ENCODE results near the gene MAN2A2. TPM values are rescaled to one million over a fixed set of nuclear protein-coding genes. Genes with fewer than 3 reads are reported as not detected.
"Not testable (repeated sequence)": the region's sequence is repeated elsewhere in the genome, so short reads cannot be mapped to it uniquely, and the experiment has no call there.

Gene MAN2A2
- total RNA-seq, 1 donor from 2014 or later = 133 TPM

GRCh38 chr15:90918034-90918788 lies 15.1 kb downstream of the MAN2A2 start:
- Mint-ChIP-seq H3K27me3 (no peaks in the 10 kb centered on the region), H3K4me3 (no peak overlapping the region), H3K36me3 (ENCODE audit: low read depth) (peaks cover 80% of the 10 kb centered on the region), H3K9me3 (no peaks in the 10 kb centered on the region), H3K27ac (no peak overlapping the region), H3K4me1 (peaks cover 10% of the 10 kb centered on the region)
- ATAC-seq (ENCODE audit: low read depth) = no peak
- intact Hi-C loops (cut with micrococcal nuclease) = no loop called here
- no peak for DNase-seq
- CTCF ChIA-PET = interaction anchor here (1.2 kb wide), 1 partner anchor 13 kb away, joined by 3 read pairs; no protein-coding TSS in a partner anchor
- TF ChIP-seq CTCF (IDR thresholded peaks at IDR 0.05) = no peak
- POLR2A ChIA-PET = interaction anchor here (0.6 to 1.0 kb wide), 3 partner anchors 9 to 15 kb away, joined by 3 to 4 read pairs (median 3); partner anchors contain the start of gene MAN2A2

DNA sequence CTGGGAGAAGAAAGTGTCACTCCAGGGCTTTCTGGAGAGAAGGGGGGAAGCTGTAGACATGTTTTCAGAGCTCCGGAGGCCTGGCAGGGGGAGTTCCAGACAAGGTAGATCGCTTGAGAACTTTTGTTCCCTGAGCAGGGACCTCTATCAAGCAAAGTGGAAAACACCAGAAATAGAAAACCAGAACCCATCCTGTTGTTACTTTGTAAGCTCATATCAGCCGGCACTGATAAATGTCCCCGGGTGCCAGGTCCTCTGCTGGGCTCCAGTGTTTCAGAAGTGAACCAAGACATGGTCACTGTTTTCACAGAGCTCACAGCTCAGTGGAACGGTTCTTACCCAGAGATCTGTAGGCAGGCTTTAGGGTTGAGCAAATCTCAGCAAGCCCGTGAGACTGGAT lies 15.7 kb downstream of the MAN2A2 start:
- Mint-ChIP-seq H3K27me3 (no peaks in the 10 kb centered on the region), H3K9me3 (no peaks in the 10 kb centered on the region), H3K36me3 (ENCODE audit: low read depth) (peaks cover 74% of the 10 kb centered on the region), H3K4me3 (no peak overlapping the region), H3K4me1 (peaks cover 10% of the 10 kb centered on the region), H3K27ac (no peak overlapping the region)
- DNase-seq = no peak
- ChIA-PET POLR2A (interaction anchor here (1.0 kb wide), 1 partner anchor 16 kb away, joined by 4 read pairs; the partner anchor contains the start of gene MAN2A2), CTCF (no interaction called here)
- no peak for ATAC-seq (ENCODE audit: low read depth)
- intact Hi-C loops (cut with micrococcal nuclease) = no loop called here
- TF ChIP-seq CTCF (IDR thresholded peaks at IDR 0.05) = no peak

GRCh38 chr15:90921887-90922286 lies 18.8 kb downstream of the MAN2A2 start:
- Mint-ChIP-seq H3K27me3 (no peaks in the 10 kb centered on the region), H3K36me3 (ENCODE audit: low read depth) (peaks cover 45% of the 10 kb centered on the region), H3K27ac (no peak overlapping the region), H3K9me3 (no peaks in the 10 kb centered on the region), H3K4me1 (peaks cover 7% of the 10 kb centered on the region), H3K4me3 (no peak overlapping the region)
- ChIA-PET CTCF (interaction anchor here (1.9 kb wide), 1 partner anchor 11 kb away, joined by 12 read pairs; the partner anchor contains the start of gene HDDC3), POLR2A (interaction anchor here (0.6 to 1.2 kb wide), 4 partner anchors 13 to 175 kb away, joined by 3 to 6 read pairs (median 4); partner anchors contain the start of genes MAN2A2 and UNC45A)
- DNase-seq = no peak
- no peak for TF ChIP-seq CTCF (IDR thresholded peaks at IDR 0.05)
- intact Hi-C loops (cut with micrococcal nuclease) = no loop called here
- no peak for ATAC-seq (ENCODE audit: low read depth)

GRCh38 chr15:90922712-90923322 lies 19.7 kb downstream of the MAN2A2 start:
- H3K9me3 Mint-ChIP-seq; H3K27ac Mint-ChIP-seq; H3K4me1 Mint-ChIP-seq; intact Hi-C loops (cut with micrococcal nuclease); ATAC-seq (ENCODE audit: low read depth); H3K27me3 Mint-ChIP-seq; H3K4me3 Mint-ChIP-seq; DNase-seq: not testable (repeated sequence)
- CTCF ChIA-PET = interaction anchor here (1.9 kb wide), 1 partner anchor 10 kb away, joined by 12 read pairs; the partner anchor contains the start of gene HDDC3
- H3K36me3 Mint-ChIP-seq (ENCODE audit: low read depth) = peaks cover 37% of the 10 kb centered on the region
- POLR2A ChIA-PET = interaction anchor here (0.6 to 2.1 kb wide), 3 partner anchors 9 to 176 kb away, joined by 3 to 8 read pairs (median 5); partner anchors contain the start of gene HDDC3

GRCh38 chr15:90924375-90924774 lies 21.3 kb downstream of the MAN2A2 start:
- H3K4me1 Mint-ChIP-seq = peaks cover 12% of the 10 kb centered on the region
- peak; percentile 83 for ATAC-seq (ENCODE audit: low read depth)
- ChIA-PET CTCF (no interaction called here), POLR2A (interaction anchor here (1.8 to 2.1 kb wide), 2 partner anchors 8 to 21 kb away, joined by 7 to 8 read pairs; partner anchors contain the start of genes HDDC3 and MAN2A2)
- no peaks in the 10 kb centered on the region for H3K9me3 Mint-ChIP-seq
- DNase-seq = no peak
- intact Hi-C loops (cut with micrococcal nuclease) = no loop called here
- H3K27me3 Mint-ChIP-seq = no peaks in the 10 kb centered on the region
- H3K36me3 Mint-ChIP-seq (ENCODE audit: low read depth) = peaks cover 23% of the 10 kb centered on the region
- peak overlapping the region; percentile 30 for H3K27ac Mint-ChIP-seq
- H3K4me3 Mint-ChIP-seq = no peak overlapping the region
- TF ChIP-seq CTCF (IDR thresholded peaks at IDR 0.05) = no peak

DNA sequence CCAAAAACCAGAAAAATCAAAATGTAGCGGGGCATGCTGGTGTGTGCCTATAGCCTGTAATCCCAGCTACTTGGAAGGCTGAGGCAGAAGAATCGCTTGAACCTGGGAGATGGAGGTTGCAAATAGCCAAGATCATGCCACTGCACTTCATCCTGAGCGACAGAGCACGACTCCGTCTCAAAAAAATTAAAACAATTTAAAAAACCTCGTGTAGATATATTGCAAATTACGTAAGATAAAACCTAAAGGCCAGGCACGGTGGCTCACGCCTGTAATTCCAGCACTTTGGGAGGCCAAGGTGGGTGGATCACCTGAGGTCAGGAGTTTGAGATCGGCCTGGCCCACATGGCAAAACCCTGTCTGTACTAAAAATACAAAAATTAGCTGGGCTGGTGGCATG lies 23.7 kb downstream of the MAN2A2 start:
- CTCF ChIA-PET; H3K27me3 Mint-ChIP-seq; H3K9me3 Mint-ChIP-seq; H3K27ac Mint-ChIP-seq; ATAC-seq (ENCODE audit: low read depth); DNase-seq; intact Hi-C loops (cut with micrococcal nuclease); H3K4me3 Mint-ChIP-seq; H3K36me3 Mint-ChIP-seq (ENCODE audit: low read depth): not testable (repeated sequence)
- POLR2A ChIA-PET = interaction anchor here (1.0 to 1.2 kb wide), 2 partner anchors 8 to 24 kb away, joined by 3 read pairs; partner anchors contain the start of genes MAN2A2 and UNC45A
- peaks cover 34% of the 10 kb centered on the region for H3K4me1 Mint-ChIP-seq

DNA sequence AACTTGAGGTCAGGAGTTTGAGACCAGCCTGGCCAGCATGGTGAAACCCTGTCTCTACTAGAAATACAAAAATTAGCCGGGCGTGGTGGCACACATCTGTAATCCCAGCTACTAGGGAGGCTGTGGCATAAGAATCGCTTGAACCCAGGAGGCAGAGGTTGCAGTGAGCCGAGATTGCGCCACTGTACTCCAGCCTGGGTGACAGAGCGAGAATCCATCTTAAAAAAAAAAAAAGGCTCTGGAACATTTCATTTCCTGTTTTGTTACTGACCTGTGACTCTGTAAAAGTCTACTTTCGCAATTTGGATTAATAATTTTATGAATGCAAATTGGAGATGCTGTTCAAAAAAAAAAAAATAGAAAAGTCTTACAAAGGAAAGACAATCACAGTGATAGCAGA lies 25.0 kb downstream of the MAN2A2 start:
- POLR2A ChIA-PET = interaction anchor here (0.7 to 8.7 kb wide), 2 partner anchors 27 to 246 kb away, joined by 16 to 213 read pairs; partner anchors contain the start of gene MAN2A2
- H3K27ac Mint-ChIP-seq; H3K36me3 Mint-ChIP-seq (ENCODE audit: low read depth); CTCF ChIA-PET; intact Hi-C loops (cut with micrococcal nuclease); H3K4me3 Mint-ChIP-seq; H3K9me3 Mint-ChIP-seq; DNase-seq; ATAC-seq (ENCODE audit: low read depth); H3K27me3 Mint-ChIP-seq: not testable (repeated sequence)
- H3K4me1 Mint-ChIP-seq = peaks cover 40% of the 10 kb centered on the region
